Stimulated activated effector memory CD8-positive, alpha-beta T cell treated with anti-CD3 and anti-CD28 coated beads, Interleukin-12 subunit alpha, Interleukin-12 subunit beta, amount 100 ng/mL, for 72 hours (primary cell): ENCODE measurements around the gene PCDHB16.
"Not testable (repeated sequence)": the region's sequence is repeated elsewhere in the genome, so short reads cannot be mapped to it uniquely, and the experiment has no call there.

Experiments used
- ATAC-seq: fragments of 150-1000 bp; cut with Tn5 transposase; 2 replicates; pipeline ENCODE4 v1.10.0; 2021
- DNase-seq, 2 donors: peaks; one replicate each; pipeline ENCODE4 v3.0.0; 2021 to 2022; ENCODE audit warnings: low spot score in 2 of 2
- H3K27ac Mint-ChIP-seq: one replicate; pipeline ENCODE4 v1.8.0; 2022; ENCODE audit warnings: mild to moderate bottlenecking, mixed read lengths
- H3K36me3 Mint-ChIP-seq: one replicate; pipeline ENCODE4 v1.8.0; 2022; ENCODE audit warnings: mild to moderate bottlenecking, mixed read lengths
- H3K4me1 Mint-ChIP-seq: one replicate; pipeline ENCODE4 v1.8.0; 2022; ENCODE audit warnings: mixed read lengths
- H3K4me3 Mint-ChIP-seq: one replicate; pipeline ENCODE4 v1.8.0; 2022; ENCODE audit warnings: mild to moderate bottlenecking, mixed read lengths
- H3K9me3 Mint-ChIP-seq: one replicate; pipeline ENCODE4 v1.8.0; 2022; ENCODE audit warnings: mixed read lengths

PCDHB16 gene

DNA sequence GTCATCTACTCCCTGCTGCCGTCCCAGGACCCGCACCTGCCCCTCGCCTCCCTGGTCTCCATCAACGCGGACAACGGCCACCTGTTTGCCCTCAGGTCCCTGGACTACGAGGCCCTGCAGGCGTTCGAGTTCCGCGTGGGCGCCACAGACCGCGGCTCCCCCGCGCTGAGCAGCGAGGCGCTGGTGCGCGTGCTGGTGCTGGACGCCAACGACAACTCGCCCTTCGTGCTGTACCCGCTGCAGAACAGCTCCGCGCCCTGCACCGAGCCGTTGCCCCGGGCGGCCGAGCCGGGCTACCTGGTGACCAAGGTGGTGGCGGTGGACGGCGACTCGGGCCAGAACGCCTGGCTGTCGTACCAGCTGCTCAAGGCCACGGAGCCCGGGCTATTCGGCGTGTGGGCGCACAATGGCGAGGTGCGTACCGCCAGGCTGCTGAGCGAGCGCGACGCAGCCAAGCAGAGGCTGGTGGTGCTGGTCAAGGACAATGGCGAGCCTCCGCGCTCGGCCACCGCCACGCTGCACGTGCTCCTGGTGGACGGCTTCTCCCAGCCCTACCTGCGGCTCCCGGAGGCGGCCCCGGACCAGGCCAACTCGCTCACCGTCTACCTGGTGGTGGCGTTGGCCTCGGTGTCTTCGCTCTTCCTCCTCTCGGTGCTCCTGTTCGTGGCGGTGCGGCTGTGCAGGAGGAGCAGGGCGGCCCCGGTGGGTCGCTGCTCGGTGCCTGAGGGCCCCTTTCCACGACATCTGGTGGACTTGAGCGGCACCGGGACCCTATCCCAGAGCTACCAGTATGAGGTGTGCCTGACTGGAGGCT lies 7.7 kb upstream of the PCDHB16 start:
- not testable (repeated sequence) for H3K27ac Mint-ChIP-seq, H3K4me1 Mint-ChIP-seq, H3K4me3 Mint-ChIP-seq, ATAC-seq, H3K36me3 Mint-ChIP-seq, DNase-seq, H3K9me3 Mint-ChIP-seq

DNA sequence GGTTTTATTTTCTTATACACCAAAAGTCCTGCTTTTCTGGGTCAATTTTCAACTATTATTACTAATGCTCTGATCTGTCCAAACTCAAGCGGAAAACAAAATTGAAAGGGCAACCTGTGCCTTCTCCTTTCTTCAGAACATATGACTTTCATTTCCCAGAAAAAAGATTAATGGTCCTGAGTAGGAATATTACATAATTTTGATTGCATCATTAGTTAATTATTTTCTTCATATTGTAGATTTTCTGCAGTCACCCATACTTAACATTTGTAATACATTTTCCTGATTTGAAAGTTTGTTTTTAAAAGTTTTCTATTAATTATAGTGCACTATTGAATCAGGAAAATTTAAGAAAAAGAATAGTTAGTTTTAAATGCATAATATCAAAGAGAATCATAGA lies 6.3 kb upstream of the PCDHB16 start:
- Mint-ChIP-seq H3K4me1 (no peaks in the 10 kb centered on the region), H3K27ac (no peak overlapping the region), H3K4me3 (no peak overlapping the region), H3K36me3 (no peaks in the 10 kb centered on the region), H3K9me3 (no peaks in the 10 kb centered on the region)
- DNase-seq = no peak
- no peak for ATAC-seq

DNA sequence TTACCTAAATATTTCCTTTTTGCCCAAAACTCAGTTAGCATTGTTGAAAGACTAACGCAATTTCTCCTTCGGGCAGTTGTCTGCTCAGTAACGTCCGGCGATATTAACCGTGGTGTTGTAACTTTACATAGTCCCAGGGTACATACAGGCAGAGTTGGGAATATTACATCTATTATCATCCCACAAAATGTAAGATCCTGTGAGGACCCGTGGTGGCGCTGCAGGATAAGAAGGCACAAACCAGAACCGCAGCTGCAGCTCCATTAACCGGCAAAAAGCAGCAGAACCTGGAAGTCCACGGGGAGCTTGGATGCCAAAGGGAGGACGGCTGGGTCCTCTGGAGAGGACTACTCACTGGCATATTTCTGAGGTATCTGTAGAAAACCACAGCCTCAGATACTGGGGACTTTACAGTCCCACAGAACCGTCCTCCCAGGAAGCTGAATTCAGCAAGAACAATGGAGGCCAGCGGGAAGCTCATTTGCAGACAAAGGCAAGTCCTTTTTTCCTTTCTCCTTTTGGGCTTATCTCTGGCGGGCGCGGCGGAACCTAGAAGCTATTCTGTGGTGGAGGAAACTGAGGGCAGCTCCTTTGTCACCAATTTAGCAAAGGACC lies 4.5 kb upstream of the PCDHB16 start, which contains the start of gene PCDHB8:
Gene PCDHB8 (plus strand): TSS at position 214 of the 615 bp plus-strand sequence. CDS start 245 bp downstream, at position 459.
- H3K4me3 Mint-ChIP-seq, DNase-seq, H3K4me1 Mint-ChIP-seq, H3K27ac Mint-ChIP-seq, H3K9me3 Mint-ChIP-seq, H3K36me3 Mint-ChIP-seq, ATAC-seq: not testable (repeated sequence)

DNA sequence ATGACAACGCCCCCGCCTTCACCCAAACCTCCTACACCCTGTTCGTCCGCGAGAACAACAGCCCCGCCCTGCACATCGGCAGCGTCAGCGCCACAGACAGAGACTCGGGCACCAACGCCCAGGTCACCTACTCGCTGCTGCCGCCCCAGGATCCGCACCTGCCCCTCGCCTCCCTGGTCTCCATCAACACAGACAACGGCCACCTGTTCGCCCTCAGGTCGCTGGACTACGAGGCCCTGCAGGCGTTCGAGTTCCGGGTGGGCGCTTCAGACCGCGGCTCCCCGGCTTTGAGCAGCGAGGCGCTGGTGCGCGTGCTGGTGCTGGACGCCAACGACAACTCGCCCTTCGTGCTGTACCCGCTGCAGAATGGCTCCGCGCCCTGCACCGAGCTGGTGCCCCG lies 2.8 kb upstream of the PCDHB16 start:
- H3K4me3 Mint-ChIP-seq, DNase-seq, ATAC-seq, H3K9me3 Mint-ChIP-seq, H3K4me1 Mint-ChIP-seq, H3K27ac Mint-ChIP-seq, H3K36me3 Mint-ChIP-seq: not testable (repeated sequence)

DNA sequence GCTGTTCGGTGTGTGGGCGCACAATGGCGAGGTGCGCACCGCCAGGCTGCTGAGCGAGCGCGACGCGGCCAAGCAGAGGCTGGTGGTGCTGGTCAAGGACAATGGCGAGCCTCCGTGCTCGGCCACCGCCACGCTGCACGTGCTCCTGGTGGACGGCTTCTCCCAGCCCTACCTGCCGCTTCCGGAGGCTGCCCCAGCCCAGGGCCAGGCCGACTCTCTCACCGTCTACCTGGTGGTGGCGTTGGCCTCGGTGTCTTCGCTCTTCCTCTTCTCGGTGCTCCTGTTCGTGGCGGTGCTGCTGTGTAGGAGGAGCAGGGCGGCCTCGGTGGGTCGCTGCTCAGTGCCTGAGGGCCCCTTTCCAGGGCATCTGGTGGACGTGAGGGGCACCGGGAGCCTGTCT lies 2.3 kb upstream of the PCDHB16 start:
- H3K27ac Mint-ChIP-seq, H3K9me3 Mint-ChIP-seq, H3K4me3 Mint-ChIP-seq, H3K4me1 Mint-ChIP-seq, DNase-seq, ATAC-seq, H3K36me3 Mint-ChIP-seq: not testable (repeated sequence)

DNA sequence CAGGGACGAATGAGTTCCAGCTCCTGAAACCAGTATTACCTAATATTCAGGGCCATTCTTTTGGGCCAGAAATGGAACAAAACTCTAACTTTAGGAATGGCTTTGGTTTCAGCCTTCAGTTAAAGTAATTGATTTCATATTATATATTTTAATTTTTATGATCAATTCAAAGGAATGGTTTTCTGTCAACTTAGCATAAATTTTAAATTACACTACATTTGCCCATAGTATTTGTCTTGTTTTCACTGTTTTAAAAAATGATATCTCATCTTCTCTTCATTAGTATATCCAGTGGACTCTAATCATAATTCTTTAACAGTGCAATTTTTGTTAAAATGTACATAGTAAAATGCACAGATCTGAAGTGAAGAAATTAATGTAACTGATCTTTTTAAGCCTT lies 1.9 kb upstream of the PCDHB16 start:
- no peak overlapping the region for H3K4me3 Mint-ChIP-seq
- ATAC-seq = no peak
- DNase-seq = no peak
- no peaks in the 10 kb centered on the region for H3K4me1 Mint-ChIP-seq
- no peaks in the 10 kb centered on the region for H3K36me3 Mint-ChIP-seq
- H3K9me3 Mint-ChIP-seq = peaks cover 4% of the 10 kb centered on the region
- no peak overlapping the region for H3K27ac Mint-ChIP-seq

DNA sequence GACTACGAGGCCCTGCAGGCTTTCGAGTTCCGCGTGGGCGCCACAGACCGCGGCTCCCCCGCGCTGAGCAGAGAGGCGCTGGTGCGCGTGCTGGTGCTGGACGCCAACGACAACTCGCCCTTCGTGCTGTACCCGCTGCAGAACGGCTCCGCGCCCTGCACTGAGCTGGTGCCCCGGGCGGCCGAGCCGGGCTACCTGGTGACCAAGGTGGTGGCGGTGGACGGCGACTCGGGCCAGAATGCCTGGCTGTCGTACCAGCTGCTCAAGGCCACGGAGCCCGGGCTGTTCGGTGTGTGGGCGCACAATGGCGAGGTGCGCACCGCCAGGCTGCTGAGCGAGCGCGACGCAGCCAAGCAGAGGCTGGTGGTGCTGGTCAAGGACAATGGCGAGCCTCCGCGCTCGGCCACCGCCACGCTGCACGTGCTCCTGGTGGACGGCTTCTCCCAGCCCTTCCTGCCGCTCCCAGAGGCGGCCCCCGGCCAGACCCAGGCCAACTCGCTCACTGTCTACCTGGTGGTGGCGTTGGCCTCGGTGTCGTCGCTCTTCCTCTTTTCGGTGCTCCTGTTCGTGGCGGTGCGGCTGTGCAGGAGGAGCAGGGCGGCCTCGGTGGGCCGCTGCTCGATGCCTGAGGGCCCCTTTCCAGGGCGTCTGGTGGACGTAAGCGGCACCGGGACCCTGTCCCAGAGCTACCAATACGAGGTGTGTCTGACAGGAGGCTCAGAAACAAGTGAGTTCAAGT lies 2.1 kb downstream of the PCDHB16 start:
- not testable (repeated sequence) for ATAC-seq, H3K4me3 Mint-ChIP-seq, H3K4me1 Mint-ChIP-seq, H3K9me3 Mint-ChIP-seq, H3K36me3 Mint-ChIP-seq, H3K27ac Mint-ChIP-seq, DNase-seq

DNA sequence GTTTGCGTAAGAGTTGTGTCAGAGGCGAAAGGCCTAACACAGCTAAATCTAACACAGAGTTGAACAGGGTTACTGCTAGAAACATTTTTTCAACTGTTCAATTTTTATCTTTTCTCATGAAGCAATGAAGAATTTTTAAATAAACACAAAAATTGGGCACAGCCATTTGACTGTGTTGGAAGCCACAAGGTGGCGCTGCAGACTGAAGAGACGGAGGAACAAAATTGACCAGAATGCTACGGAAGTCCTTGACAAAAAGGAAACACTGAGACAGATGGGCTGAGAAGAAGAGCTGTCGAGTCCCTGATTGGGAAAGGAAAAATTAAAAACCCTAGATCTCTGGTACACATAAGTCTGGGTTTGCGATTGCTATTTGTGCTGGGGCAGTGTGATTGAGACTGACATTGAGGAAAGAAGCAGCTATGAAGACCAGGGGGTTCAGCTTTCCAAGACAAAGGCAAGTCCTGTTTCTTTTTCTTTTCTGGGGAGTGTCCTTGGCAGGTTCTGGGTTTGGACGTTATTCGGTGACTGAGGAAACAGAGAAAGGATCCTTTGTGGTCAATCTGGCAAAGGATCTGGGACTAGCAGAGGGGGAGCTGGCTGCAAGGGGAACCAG lies 4.8 kb downstream of the PCDHB16 start, which contains the start of gene PCDHB9:
Gene PCDHB9 (plus strand): TSS at position 265 of the 616 bp plus-strand sequence. CDS start 158 bp downstream, at position 423.
- Mint-ChIP-seq H3K4me1 (peaks cover 7% of the 10 kb centered on the region), H3K9me3 (peaks cover 10% of the 10 kb centered on the region), H3K27ac (no peak within 1 kb of the TSS), H3K36me3 (peaks cover 6% of the 10 kb centered on the region), H3K4me3 (peak within 1 kb of the TSS; percentile 26)
- no peak for ATAC-seq
- no peak for DNase-seq

DNA sequence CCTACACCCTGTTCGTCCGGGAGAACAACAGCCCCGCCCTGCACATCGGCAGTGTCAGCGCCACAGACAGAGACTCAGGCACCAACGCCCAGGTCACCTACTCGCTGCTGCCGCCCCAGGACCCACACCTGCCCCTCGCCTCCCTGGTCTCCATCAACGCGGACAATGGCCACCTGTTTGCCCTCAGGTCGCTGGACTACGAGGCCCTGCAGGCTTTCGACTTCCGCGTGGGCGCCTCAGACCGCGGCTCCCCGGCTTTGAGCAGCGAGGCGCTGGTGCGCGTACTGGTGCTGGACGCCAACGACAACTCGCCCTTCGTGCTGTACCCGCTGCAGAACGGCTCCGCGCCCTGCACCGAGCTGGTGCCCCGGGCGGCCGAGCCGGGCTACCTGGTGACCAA lies 6.5 kb downstream of the PCDHB16 start:
- DNase-seq, H3K4me1 Mint-ChIP-seq, H3K36me3 Mint-ChIP-seq, H3K27ac Mint-ChIP-seq, H3K4me3 Mint-ChIP-seq, ATAC-seq, H3K9me3 Mint-ChIP-seq: not testable (repeated sequence)

DNA sequence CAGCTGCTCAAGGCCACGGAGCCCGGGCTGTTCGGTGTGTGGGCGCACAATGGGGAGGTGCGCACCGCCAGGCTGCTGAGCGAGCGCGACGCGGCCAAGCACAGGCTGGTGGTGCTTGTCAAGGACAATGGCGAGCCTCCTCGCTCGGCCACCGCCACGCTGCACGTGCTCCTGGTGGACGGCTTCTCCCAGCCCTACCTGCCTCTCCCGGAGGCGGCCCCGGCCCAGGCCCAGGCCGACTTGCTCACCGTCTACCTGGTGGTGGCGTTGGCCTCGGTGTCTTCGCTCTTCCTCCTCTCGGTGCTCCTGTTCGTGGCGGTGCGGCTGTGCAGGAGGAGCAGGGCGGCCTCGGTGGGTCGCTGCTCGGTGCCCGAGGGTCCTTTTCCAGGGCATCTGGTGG lies 6.9 kb downstream of the PCDHB16 start:
- not testable (repeated sequence) for H3K27ac Mint-ChIP-seq, DNase-seq, H3K4me3 Mint-ChIP-seq, H3K4me1 Mint-ChIP-seq, H3K36me3 Mint-ChIP-seq, ATAC-seq, H3K9me3 Mint-ChIP-seq

DNA sequence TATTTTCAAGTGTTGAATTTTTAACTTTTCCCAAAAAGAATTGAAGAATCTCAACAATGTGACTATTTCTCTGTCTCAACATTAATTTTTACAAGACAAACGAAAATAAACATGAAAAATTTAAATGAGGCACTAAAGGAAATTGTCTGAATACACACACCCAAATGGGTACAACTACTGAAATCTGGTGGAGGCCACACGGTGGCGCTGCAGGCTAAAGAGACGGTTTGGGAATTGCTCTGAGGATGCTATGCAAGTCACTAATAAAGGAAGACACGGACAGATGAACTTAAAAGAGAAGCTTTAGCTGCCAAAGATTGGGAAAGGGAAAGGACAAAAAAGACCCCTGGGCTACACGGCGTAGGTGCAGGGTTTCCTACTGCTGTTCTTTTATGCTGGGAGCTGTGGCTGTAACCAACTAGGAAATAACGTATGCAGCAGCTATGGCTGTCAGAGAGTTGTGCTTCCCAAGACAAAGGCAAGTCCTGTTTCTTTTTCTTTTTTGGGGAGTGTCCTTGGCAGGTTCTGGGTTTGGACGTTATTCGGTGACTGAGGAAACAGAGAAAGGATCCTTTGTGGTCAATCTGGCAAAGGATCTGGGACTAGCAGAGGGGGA lies 10.0 kb downstream of the PCDHB16 start, which contains the start of gene PCDHB10:
Gene PCDHB10 (plus strand): TSS at position 244 of the 616 bp plus-strand sequence. CDS start 200 bp downstream, at position 444.
- peaks cover 19% of the 10 kb centered on the region for H3K9me3 Mint-ChIP-seq
- H3K27ac Mint-ChIP-seq = no peak within 1 kb of the TSS
- H3K4me3 Mint-ChIP-seq = no peak within 1 kb of the TSS
- no peak for ATAC-seq
- H3K4me1 Mint-ChIP-seq = peaks cover under 1% of the 10 kb centered on the region
- no peak for DNase-seq
- peaks cover 6% of the 10 kb centered on the region for H3K36me3 Mint-ChIP-seq

DNA sequence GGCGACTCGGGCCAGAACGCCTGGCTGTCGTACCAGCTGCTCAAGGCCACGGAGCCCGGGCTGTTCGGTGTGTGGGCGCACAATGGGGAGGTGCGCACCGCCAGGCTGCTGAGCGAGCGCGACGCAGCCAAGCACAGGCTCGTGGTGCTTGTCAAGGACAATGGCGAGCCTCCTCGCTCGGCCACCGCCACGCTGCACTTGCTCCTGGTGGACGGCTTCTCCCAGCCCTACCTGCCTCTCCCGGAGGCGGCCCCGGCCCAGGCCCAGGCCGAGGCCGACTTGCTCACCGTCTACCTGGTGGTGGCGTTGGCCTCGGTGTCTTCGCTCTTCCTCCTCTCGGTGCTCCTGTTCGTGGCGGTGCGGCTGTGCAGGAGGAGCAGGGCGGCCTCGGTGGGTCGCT lies 12.1 kb downstream of the PCDHB16 start:
- H3K4me1 Mint-ChIP-seq, H3K36me3 Mint-ChIP-seq, H3K27ac Mint-ChIP-seq, H3K4me3 Mint-ChIP-seq, ATAC-seq, DNase-seq: not testable (repeated sequence)
- peaks cover 14% of the 10 kb centered on the region for H3K9me3 Mint-ChIP-seq

DNA sequence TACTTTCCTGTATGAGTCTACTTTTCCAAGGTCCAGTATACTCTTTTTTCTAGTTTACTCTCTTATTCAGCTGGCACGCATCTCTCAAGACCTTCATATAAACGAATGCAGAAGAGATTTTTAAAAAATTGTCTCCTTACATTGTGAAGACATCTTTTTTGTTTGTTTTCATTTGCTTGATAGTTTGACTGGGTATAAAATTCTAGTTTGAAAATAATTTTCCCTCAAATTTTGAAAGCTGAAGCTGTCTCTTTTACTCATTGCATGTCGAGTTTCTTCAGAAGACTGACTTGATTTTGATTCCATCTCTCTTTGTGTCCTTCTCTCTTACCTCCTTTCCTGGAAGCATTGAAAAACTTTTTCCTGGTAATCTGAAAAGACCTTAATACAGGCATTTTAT lies 14.2 kb downstream of the PCDHB16 start:
- DNase-seq (no peak), ATAC-seq (no peak)
- Mint-ChIP-seq H3K9me3 (peaks cover 14% of the 10 kb centered on the region), H3K36me3 (no peaks in the 10 kb centered on the region), H3K4me3 (no peak overlapping the region), H3K27ac (no peak overlapping the region), H3K4me1 (no peaks in the 10 kb centered on the region)

DNA sequence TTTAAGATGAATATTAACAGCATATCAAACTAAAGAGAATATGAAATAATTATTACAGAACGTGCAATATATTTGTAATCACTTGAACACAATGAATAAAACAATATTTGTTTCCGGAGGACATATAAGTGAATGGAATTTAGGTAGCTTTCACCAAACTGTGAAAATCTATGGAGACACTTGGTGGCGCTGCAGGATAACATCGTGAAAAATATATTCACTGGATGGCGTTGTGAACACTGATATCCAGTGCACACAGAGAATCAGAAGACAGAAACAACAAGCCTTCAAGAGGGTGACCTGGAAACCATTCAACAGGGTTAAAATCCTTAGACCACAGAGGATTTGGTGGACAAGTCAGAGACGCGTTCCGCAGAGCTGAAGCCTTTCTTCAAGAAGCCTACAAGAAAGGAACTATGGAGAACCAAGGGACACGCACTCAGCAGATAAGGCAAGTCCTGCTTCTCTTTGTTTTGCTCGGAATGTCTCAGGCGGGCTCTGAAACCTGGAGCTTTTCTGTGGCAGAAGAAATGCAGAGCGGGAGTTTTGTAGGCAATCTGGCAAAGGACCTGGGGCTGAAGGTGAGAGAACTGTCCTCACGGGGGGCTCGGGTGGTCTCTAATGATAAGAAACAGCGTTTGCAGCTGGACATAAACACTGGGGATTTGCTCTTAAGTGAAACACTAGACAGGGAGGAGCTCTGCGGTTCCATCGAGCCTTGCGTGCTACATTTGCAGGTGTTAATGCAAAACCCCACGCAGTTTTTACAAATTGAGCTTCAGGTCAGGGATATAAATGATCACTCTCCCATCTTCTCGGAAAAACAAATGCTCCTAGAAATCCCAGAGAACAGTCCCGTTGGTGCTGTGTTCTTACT lies 17.4 kb downstream of the PCDHB16 start, which contains the start of gene PCDHB11:
Gene PCDHB11 (plus strand): TSS at position 269 of the 877 bp plus-strand sequence. CDS start 148 bp downstream, at position 417.
- Mint-ChIP-seq H3K4me1 (no peaks in the 10 kb centered on the region), H3K9me3 (peaks cover 14% of the 10 kb centered on the region), H3K36me3 (no peaks in the 10 kb centered on the region)

More for the DNA sequence above, 17.4 kb downstream of the PCDHB16 start, which contains the start of gene PCDHB11:
- H3K4me3 Mint-ChIP-seq = no peak within 1 kb of the TSS
- ATAC-seq (no peak), DNase-seq (no peak)
- H3K27ac Mint-ChIP-seq = no peak within 1 kb of the TSS
